NCI-H2081 treated with DMSO at 0.1 percent for 48 hours (cell line): Measurements from ENCODE around the gene KCND3.

ENCODE experiments used
- DNase-seq: peaks from one replicate; lab custom pipeline; 2025; lab: John Stamatoyannopoulos, UW

KCND3 gene

DNA sequence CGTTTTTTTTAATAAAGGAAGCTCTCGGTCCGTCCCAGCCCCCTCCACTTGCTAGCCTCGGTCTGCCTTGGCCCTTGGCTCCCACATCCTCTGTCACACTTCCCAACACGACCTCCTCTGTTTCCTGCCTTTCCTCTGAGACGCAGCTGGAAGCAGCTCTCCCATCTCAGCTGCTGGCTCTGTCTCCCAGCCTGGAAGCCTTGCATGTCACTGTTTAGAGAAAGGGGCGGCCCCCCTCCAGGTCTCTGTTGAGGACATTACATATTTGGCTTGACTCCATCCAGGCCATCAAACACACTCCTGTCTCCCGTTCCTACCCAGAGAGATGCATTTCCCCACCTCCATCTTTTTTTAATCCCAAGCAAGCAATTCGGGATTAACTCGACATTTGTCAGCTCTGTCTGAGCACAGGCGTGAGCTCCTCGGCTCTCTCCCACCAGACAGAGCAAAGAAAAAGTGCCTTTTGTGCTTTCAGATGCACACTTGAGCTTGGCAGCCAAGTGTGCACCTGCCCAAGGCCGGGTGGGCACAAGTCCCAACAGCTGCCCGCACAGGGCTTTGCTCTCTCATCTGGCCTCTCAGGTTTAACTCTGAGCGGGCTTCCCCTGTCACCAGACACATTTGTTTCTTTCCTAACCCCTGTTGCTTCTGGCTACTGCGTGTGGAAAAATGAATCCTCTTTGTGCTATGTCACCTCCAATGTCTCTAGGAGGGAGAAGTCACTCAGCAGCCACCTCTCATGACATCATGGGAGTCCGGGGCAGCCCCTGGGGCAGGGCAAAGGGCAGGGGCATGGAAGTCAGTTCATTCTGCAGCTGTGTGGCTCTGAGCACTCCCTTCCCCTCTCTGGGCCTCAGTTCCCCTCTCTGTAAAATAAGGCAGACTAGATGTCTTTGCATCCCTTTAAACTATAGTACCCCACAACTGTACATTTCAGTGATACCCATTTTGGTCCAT is 108.3 kb downstream of the KCND3 start:
- DNase-seq: peak; percentile 10

DNA sequence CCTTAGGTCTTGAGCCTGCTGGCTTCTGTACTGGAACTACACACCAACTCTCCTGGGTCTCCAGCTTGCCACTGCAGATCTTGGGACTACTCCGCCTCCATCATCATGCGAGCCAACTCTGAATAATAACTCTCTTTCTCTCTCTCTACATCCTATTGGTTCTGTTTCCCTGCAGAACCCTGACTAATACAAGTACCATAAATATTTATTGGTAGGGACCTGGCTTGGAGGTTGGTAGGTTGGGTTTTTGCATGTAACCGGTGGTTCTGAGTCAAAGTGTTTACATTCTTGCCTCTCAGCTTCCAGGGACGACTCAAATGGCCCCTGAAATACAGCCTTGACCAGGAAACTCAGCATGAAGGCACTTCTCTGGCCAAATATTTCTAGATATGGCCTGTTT is 110.4 kb downstream of the KCND3 start:
- no peak for DNase-seq

DNA sequence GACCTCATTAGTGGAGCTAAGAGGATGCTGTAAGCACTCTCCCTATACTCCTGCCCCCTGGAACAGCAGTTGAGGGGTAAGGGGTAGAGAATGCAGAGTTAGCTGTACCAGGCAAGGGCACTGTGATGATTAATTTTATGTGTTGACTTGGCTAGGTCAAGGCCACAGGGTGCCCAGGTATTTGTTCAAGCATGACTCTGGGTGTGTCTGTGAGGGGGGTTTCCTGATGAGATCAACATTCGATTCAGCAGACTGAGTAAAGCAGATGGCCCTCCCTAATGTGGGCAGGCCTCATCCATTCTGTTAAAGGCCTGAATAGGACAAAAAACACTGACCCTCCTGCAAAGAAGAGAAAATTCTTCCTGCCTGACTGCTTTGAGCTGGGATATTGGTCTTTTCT is 110.8 kb downstream of the KCND3 start:
- DNase-seq: no peak

DNA sequence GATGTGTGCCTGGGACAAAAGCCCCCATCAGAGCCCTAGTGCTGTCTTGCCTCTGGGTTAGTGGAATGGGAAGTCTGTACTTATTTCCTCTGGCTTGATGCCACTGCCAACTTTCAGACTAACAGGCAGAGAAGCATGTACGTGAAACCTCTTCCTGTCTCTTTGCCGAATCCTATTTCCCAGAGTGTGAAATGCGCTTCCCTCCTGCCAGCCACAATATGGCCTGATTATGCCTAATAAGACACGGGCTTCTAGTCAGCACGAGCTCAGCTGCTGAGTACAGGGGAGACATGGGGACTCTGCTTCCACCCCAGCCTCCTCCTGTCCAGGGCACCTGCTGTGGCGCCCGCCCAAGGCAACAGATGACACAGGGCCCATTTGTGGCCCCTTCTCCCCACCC is 111.4 kb downstream of the KCND3 start:
- DNase-seq: no peak

DNA sequence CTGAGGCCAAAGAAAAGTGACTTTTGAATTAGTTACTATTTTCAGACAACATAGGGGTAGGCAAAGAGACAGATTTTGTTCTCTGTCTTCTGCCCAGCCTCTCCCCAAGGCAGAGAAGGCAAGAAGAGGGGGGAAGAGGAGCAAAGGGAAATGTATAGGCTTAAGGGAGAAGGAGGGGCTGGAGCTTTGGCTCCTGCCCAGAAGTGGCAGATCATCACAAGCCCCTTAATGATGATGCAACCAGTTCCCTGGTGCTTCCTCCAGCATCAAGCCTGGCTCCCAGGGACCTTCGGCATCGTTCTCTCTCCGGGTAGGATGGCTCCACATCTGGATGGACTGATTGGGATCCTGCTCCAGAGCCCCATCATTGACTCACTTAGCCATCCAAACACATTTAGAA is 112.8 kb downstream of the KCND3 start:
- no peak for DNase-seq

DNA sequence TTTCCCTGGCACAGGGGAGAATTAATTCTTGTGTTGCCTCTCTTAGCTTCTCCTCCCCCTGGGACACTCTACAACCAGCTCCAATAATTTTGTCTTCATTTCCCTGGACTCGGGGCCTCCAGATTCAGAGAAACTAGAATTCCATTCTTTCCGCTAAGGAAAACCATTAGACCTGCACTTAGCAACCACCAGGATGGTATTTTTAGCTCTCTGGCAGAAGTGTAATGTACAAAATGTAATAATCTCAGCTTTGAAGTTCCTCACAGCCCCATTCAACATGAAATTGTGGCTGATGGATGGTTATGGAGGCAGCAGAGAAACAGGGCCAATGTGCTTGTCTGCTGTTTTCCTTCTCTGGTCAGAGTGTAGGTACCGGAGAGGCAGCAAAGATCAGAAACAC is 113.8 kb downstream of the KCND3 start:
- DNase-seq: no peak

DNA sequence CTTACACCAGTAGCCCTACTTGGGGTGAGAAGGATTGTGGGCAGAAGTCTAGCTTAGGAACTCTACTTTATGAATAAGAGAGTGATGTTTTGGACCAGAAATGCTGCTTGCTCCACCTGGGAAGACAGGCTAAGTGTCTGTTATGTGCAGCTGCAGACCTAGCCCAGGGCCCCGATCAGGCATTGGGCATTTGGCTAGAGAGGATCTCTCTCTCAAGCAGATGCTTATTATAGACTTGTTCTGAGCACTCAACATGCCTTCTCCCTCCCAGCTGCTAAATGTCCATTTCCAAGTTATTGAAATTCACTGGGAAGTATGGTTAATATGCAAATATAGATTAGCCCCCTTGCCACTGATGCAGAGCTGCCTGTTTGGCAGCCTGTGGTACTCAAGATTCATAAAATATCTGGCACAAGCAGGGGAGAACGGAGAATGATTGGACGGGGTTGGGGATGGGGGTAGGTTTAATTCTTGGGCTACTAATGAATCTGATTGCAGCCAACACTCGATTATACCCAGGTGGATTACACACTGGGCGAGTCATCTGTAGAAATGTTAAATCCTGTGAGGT is 115.9 kb downstream of the KCND3 start:
- DNase-seq: no peak

DNA sequence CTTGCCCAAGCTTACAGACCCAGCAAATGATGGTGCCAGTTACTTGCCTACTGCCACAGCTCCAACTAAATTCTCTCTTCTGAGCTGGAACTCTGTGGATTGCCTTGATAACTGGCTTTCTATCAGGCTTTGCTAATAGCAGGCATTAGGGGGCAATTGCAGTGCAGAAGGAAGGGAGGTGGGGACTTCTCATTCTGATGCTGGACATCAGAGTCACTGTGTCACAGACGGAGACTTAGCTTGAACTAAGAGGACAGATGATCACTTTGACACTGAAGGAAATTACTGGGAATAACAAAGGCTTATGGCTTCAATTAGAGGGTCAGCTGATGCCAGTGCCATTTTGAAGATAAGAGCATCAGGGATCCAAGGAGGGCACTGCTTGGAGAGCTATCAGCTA is 119.3 kb downstream of the KCND3 start:
- no peak for DNase-seq

DNA sequence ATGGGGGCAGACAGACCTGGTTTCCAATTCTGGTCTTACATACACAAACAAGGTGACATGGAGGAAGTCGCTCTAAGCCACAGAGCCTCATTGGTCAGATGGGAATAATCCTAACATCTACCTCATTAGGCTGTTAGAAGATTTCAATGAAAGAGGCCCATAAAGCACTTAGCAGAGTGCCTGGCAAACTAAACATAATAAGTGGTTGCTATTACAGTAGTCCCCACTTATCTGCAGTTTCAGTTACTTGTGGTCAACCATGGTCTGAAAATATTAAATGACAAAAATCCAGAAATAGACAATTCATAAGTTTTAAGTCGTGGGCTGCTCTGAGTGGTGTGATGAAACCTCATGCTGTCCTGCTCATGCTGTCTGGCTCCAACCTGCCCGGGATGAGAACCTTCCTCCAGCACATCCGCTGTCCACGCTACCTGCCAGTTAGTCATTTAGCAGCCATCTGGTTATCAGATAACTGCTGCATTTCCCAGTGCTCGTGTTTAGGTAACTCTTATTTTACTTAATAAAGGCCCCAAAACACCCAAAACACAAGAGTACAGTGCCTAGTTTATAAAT is 121.5 kb downstream of the KCND3 start:
- no peak for DNase-seq

DNA sequence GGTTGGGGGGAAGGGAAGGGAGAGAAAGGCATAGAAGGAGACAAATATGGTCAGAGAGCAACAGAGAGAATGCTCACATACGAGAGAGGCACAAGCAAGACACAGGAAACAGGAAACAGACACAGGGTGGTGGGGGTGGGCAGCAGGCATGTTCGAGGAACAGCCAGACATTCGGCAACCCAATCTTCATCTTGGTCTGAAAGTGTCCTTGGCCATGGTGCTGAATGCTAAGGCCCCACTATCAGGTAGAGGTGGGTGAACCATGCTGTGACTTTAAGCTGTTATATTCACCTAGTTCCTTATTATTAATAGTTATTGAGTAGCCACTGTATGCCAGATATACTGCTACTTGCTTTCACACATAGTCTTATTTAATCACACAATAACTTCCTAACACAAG is 124.6 kb downstream of the KCND3 start:
- DNase-seq: no peak

DNA sequence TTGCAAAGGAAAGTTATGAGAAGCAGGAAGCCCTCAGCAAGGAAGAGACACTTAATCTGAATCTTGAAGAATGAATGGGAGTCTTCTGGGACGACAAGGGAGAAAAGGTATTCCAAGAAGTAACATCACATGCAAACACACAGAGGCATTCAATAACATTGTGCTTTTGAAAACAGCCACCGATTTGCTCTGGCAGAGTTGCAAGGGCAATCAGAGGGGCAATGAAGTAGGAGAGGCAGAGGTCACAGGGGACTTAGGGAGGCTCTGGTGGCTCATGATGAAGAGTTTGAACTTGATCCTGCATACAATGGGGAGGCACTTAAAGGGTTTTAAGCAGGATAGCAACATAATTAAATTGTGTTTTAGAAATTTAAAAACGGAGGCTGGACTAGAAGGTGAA is 126.1 kb downstream of the KCND3 start:
- no peak for DNase-seq

DNA sequence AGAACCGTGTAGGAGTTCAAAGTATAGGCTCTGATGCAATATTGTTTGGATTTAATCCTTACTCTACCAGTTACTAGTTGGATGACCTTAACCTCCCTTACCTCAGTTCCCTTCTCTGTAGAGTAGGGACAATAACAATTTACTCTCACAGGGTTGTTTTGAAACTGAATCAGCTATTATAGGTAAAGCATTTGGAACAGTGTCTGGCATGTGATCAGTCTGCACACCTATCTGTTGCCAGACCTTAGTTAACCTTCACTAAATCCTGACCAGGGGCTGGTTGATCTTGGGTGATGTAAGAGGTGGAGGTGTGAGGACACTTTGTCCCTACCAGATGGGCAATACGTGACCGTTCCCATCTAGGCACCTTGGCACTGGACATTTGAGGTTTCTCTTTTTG is 126.9 kb downstream of the KCND3 start:
- DNase-seq: no peak

DNA sequence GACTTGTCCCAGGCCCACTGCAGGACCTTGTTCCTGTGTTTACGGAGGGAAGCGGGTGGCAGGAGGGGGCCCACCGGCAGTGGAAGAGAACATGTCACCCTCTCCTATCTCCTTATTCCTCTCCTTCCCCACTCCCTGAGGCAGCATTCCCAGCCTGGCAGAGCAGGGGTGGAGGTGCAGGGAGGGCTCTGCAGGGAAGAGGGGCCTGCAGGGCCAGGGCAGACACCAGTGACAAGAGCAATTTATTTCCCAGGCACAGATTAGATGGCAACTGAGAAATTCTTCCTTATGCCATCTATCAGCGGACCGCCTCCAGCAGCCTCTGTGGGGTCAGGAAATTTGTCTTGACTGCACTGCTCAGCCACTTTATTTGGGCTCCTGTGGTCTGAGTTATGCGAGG is 127.9 kb downstream of the KCND3 start:
- no peak for DNase-seq

DNA sequence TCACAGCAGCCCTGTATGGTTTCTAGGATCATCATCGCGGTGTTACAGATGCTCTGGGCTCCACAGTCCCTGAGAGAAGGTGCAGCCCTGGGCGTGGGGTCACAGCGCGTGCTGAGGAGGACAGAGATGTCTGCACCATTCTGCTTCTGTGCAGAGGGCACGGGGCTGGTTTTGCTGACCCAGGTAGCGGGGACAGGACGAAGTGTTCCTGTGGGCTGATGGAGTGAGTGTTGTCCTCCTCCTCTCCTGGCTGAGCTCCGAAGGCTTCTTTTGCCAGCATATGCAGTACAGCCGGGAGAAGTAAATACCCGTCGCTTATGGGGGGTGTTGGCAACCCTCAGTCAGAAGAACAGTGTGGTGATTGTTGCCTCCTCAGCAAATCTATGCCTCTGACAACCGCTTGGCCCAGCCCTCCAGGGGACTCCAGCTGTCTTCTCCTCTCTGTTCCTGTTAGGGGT is 132.2 kb downstream of the KCND3 start:
- DNase-seq: no peak

DNA sequence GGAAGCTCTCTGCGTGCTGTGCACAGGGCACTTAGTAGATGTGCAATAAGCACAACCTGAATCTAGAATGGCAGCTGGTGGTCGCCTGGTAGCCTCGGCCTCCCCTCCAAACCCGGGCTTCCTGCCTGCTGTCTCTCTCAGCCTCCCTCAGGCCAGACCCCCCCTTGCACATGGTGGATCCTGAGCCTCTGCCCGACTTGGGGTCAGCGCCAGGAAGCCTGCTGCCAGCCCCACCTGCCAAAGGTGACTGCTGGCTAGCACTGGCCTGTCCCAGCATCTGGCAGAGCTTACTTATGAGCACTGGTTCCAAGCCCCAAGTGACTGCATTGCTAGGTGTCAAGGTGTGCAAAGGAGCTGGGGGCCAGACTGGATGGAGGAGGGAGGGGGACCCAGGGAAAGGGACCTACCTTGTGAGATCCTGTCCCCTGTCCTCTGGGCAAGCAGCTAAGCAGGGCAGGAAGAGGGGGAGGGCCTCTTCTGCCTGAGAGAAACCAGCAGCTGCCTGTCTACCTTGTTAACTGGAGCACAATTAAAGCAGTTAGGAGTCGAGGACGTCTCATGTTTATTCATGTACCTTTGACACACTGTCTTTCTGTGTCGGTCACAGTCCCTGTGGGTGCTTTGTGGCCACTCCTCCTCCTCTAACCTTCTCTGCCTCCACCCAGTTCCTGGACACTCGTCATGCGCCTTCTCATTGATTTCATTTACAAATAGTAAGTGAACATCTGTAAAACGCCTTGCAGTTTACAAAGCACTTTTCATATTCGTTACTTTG is 132.9 kb downstream of the KCND3 start:
- DNase-seq: no peak

DNA sequence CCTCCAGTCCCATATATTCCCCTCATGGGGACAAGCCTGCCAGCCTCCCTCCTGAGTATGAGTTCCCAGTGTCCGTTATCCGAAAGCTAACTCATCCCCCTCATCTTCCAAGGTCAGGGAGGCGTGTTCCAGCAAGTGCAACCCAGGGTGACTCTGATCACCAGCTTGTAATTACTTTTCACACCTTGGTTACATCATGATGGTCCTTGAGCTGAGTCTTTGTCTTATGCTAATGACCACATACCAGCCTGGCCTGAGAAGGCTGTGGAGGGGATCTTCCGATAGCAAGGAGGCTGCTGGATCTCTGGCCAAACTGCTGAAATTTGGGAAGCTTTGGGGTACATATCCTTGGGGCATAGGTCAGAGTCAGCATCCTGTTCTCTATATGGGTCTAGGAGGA is 134.2 kb downstream of the KCND3 start:
- no peak for DNase-seq

DNA sequence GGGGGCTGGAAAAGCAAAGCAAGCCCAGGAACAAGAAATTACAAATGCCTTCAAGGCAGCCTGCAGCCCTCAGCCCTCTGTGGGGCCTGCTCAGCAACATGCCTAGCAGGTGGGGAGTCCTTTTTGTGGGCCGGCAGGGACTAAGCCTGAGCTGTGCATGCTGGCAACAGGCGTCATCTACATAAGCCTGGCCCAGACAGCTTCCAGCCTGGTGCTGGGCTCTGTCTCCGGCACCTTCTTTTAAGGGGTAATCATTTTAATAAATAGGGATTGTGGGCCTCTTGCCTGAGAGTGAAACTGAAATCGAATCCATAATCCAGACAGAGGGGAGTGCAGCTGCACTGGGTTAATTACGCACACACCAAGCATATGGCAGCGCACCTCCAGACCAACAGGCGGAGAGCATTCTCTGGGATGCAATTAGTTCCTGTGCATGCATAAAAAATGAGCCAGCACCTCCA is 137.2 kb downstream of the KCND3 start:
- DNase-seq: no peak

DNA sequence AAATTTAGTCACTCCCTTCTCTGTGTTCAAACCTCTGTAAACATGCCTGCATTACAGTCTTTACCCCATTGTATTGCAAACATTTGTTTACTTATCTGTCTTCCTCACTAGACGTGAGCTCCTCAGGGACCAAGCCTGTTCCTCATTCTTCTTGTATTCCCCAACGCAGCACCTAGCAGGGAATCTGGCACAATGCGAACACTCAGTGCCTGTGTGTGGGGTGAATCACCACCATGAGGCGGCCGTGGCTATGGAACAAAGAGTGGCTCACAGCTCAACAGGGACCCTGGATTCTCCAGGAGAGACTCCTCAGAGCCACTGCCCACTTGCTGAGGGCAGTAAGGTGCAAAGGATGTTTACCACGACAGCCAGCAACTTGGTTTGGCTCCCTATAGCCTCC is 137.9 kb downstream of the KCND3 start:
- DNase-seq: no peak

DNA sequence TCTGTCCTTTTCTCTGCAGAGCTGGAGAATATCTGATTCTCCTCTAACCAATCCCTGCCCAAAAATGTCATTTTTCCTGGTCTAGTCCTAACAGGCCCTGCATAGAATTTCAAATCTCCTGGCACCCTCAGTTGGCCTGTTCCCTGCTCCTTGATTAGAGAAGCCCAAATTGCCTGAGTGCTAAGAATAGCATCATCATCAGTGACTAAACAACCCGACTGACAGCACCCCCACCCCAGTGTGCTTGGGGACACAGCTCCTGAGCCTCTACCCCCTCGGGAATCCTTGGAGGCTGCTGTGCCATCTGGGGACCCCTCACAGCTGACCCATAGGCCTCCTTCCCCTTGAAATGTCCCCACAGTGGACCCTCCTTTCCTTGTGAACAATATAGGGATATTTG is 139.4 kb downstream of the KCND3 start:
- DNase-seq: no peak

DNA sequence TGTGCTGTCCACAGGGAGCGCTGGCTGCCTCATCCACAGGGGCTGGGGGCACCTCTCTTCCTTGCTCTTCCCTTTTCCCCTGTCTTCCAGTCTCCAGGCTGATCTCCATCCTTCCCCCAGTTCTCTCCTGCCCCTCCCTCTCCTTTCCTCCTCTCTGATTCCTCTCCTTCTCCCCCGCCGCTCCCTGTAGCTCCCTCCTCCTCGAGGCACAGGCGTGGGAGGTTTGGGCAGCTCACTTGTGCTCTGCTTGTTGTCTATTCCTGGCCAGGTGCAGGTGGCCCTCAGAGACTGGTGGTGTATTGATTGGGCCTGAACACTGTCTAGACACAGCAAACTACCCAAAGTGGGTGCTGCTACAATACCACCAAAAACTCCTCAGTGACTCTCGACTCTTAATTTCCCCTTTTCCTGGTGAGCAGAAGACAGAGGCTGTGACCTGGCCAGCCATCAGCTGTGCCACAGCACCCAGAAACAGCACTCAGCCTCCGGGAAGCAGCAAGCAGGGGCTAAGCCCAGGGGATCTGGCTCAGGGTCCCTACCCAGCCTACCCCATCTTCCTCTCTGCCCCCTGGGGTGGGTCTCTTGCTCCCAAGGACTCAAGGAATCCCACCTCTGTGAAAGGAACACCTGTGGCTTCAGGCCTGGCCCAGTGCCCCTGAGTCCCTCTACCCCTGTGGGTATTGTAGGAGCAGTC is 140.5 kb downstream of the KCND3 start:
- no peak for DNase-seq

DNA sequence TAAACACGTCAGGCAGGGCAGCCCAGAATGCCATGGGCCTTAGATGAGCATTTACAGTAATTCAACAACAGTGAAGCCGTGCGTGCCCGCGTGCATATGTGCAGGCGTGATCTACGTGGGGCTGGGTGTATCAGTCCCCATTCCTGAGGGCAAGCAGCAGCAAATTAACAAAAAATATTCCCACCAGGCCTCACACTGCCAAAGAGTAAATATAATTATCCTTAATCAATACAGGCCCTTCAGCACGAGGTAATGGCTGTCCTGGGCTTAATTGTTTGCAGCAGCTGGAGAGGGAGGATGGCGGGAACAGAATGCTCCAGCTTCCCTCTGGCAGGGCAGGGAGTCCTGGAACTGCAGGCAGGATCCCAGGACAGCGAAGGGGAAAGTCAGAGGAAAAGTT is 142.0 kb downstream of the KCND3 start:
- DNase-seq: no peak

DNA sequence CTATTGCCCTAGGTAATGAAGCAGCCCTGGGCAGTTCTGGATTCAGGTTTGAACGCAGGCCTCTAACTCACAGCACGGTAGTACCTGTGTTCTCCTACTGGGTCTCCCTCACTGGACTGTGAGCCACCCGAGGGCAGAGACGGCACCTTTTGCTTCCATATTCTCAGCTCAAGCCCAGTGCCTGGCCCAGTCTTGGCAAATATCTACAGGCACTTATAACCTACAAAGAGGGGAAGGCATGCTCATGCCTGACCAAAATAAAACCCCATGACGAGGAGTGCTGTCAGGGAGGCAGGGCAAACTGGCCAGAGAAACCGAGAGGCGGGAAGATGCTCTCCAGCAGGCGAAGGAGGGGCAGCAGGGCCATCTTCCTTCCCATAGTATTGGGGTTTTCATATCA is 142.6 kb downstream of the KCND3 start:
- DNase-seq: no peak
